DND-41 (cell line): ENCODE data around the gene EIF2S2.

Experiments
- ATAC-seq: fragments of 200-7000 bp; cut with Tn5 transposase; 3 replicates; pipeline ENCODE4 v1.9.1; 2021; ENCODE audit warnings: low read depth; ENCODE audit not compliant: insufficient read depth
- DNase-seq: peaks from one replicate; pipeline ENCODE4 v3.0.0-alpha.2; 2020
- H2AFZ ChIP-seq: 2 replicates; pipeline ENCODE4 v1.6.0; 2012; ENCODE audit warnings: low read depth, low read length
- H3K27ac ChIP-seq: 2 replicates; pipeline ENCODE4 v1.5.1; 2012; ENCODE audit warnings: low read length, inconsistent platforms
- H3K27me3 ChIP-seq: fragments of 200-600 bp; sonication (generic); 2 replicates; pipeline ENCODE4 v1.6.0; 2012; ENCODE audit warnings: low read length, mild to moderate bottlenecking, inconsistent platforms; ENCODE audit not compliant: insufficient read depth, poor library complexity
- H3K36me3 ChIP-seq: 2 replicates; pipeline ENCODE4 v1.5.1; 2012; ENCODE audit warnings: low read length, inconsistent platforms; ENCODE audit not compliant: insufficient read depth
- H3K4me1 ChIP-seq: 2 replicates; pipeline ENCODE4 v1.5.1; 2012; ENCODE audit warnings: mild to moderate bottlenecking, low read length; ENCODE audit not compliant: insufficient read depth
- H3K4me2 ChIP-seq: 2 replicates; pipeline ENCODE4 v1.6.0; 2012; ENCODE audit warnings: mild to moderate bottlenecking, moderate library complexity, low read length, inconsistent platforms; ENCODE audit not compliant: insufficient read depth
- H3K4me3 ChIP-seq, 2 experiments: fragments of 200-600 bp in 1 of 2; shearing (Covaris generic) in 1 of 2; 2 replicates each; pipeline ENCODE4 v1.5.1; 2012 to 2016; ENCODE audit warnings: inconsistent platforms in 2 of 2, low read length in 2 of 2, mild to moderate bottlenecking in 2 of 2, low read depth in 1 of 2, moderate library complexity in 1 of 2
- H3K79me2 ChIP-seq: 2 replicates; pipeline ENCODE4 v1.6.0; 2012; ENCODE audit warnings: low read length, inconsistent platforms; ENCODE audit not compliant: insufficient read depth
- H3K9ac ChIP-seq: 2 replicates; pipeline ENCODE4 v1.6.0; 2012; ENCODE audit warnings: low read depth, mild to moderate bottlenecking, inconsistent platforms, low read length, moderate library complexity
- H3K9me3 ChIP-seq: 2 replicates; pipeline ENCODE4 v1.5.1; 2012; ENCODE audit warnings: low read length, moderate library complexity, mild to moderate bottlenecking, inconsistent platforms; ENCODE audit not compliant: insufficient read depth, severe bottlenecking
- H4K20me1 ChIP-seq: 2 replicates; pipeline ENCODE4 v1.6.0; 2012; ENCODE audit warnings: low read length; ENCODE audit not compliant: insufficient read depth
- EZH2 ChIP-seq: IDR thresholded peaks from 3 replicates; pipeline ENCODE4 v1.6.1; 2012; ENCODE audit warnings: borderline replicate concordance, low read depth, mild to moderate bottlenecking, moderate library complexity, low read length, inconsistent platforms; ENCODE audit not compliant: severe bottlenecking
- TF ChIP-seq, protein P1 (sequence below): IDR thresholded peaks from 2 replicates; pipeline ENCODE4 v1.5.1; 2012; ENCODE audit warnings: borderline replicate concordance, low read length, moderate library complexity, mild to moderate bottlenecking; ENCODE audit not compliant: poor library complexity, severe bottlenecking; ENCODE audit errors: extremely low read depth

The EIF2S2 gene

DNA sequence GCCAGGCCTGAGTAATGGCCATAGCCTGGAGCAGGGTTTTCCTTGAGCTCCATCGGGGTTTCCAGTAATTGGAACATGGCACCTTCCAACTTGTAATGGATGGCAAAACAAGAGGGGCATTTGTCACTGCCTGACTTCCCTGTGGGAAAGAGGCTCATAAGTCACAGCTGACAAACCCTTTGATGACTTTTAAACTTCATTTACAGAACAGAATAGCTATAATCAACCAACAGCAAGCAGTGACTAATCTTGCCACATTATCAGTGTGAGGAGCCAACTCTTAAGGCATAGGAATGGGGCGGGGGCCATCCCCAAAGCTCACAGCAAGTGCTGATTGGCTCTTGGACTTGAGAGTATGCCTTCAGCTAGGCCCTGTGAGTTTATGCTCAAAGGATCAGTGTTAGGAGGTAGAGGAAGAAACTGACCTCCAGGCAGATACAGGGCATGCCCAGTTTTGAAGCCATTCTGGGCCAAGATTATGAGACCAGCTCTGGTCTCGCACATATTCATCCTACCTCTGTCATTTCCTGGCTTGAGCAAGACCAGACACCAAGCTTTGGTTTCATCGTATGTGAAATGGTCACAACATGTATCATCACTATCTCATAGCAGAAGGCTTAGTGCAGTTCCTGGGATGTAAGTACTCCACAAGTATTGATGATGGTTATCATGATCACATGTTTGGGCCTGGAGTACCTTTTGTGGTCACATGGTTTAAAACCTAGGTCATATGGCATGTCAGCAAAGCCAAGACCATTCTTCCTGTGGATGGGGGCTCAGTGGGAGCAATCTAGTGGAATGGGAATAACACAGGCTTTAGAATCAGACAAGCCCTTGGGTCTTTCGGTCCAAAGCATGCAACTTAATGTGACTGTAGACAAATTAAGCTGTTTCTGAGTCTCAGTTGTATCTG lies 49.2 kb downstream of the EIF2S2 start:
- 0 out of 2 replicates have a peak, but pooled peaks cover 7% of the 10 kb centered on the region for H3K4me1 ChIP-seq
- H3K79me2 ChIP-seq = peaks cover 97% of the 10 kb centered on the region
- peaks cover 87% of the 10 kb centered on the region for H4K20me1 ChIP-seq
- H2AFZ ChIP-seq = no peak overlapping the region
- no peaks in the 10 kb centered on the region for H3K27me3 ChIP-seq
- DNase-seq (no peak), ATAC-seq (no peak)
- no peak overlapping the region for H3K27ac ChIP-seq
- peaks cover 66% of the 10 kb centered on the region for H3K36me3 ChIP-seq
- no peak overlapping the region for H3K4me2 ChIP-seq
- H3K4me3 ChIP-seq = no peak overlapping the region
- H3K9ac ChIP-seq = no peak overlapping the region
- TF ChIP-seq EZH2 = no peak
- TF ChIP-seq, protein P1, sequence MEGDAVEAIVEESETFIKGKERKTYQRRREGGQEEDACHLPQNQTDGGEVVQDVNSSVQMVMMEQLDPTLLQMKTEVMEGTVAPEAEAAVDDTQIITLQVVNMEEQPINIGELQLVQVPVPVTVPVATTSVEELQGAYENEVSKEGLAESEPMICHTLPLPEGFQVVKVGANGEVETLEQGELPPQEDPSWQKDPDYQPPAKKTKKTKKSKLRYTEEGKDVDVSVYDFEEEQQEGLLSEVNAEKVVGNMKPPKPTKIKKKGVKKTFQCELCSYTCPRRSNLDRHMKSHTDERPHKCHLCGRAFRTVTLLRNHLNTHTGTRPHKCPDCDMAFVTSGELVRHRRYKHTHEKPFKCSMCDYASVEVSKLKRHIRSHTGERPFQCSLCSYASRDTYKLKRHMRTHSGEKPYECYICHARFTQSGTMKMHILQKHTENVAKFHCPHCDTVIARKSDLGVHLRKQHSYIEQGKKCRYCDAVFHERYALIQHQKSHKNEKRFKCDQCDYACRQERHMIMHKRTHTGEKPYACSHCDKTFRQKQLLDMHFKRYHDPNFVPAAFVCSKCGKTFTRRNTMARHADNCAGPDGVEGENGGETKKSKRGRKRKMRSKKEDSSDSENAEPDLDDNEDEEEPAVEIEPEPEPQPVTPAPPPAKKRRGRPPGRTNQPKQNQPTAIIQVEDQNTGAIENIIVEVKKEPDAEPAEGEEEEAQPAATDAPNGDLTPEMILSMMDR = no peak
- no peaks in the 10 kb centered on the region for H3K9me3 ChIP-seq

DNA sequence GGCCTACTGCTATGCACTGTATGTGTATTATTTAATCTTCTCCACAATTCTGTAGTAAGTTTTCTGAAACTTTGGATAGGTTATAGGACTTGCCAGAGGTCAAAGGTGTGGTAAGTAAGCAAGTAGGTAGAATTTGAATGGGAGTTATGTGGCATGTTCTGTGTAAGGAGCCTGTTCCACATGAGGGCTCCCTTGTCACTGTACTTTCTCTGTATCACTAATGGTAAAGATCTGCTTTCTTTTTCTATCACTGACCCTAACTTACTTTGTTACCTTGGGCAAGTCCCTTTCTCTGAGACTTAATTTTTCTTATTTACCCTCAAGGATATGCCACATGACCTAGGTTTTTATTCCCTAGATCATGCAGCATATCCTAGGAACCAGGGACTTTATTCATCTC lies 50.3 kb downstream of the EIF2S2 start:
- peaks cover 96% of the 10 kb centered on the region for H3K79me2 ChIP-seq
- H3K9ac ChIP-seq = no peak overlapping the region
- no peak overlapping the region for H3K4me2 ChIP-seq
- peaks cover 88% of the 10 kb centered on the region for H4K20me1 ChIP-seq
- H3K36me3 ChIP-seq = peaks cover 65% of the 10 kb centered on the region
- no peak overlapping the region for H3K27ac ChIP-seq
- no peak overlapping the region for H2AFZ ChIP-seq
- no peak overlapping the region for H3K4me3 ChIP-seq
- TF ChIP-seq, protein P1 = no peak
- TF ChIP-seq EZH2 = no peak
- H3K4me1 ChIP-seq = 0 out of 2 replicates have a peak, but pooled peaks cover 7% of the 10 kb centered on the region
- no peaks in the 10 kb centered on the region for H3K9me3 ChIP-seq
- no peak for DNase-seq
- ATAC-seq = no peak
- H3K27me3 ChIP-seq = no peaks in the 10 kb centered on the region

DNA sequence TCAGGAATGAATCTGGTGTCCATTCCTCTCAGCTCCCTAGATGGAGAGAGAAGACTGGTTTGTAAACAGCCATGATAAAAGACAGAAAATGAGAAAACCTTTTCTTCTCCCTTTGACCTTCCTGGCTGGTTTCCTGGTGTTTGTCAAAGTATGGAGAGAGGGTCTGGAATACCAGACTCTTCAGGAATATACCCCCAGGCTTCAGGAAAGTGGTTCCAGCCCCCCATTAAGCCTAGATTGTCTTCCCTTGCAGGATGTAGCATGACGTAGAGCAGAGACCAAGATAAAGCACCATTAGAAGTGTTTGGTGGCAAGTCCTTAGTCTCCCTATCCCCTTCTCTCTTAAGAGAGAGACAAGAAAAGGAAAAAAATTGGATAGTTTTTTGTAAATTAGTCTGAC lies 51.1 kb downstream of the EIF2S2 start:
- peaks cover 97% of the 10 kb centered on the region for H3K79me2 ChIP-seq
- TF ChIP-seq, protein P1 = no peak
- no peak for TF ChIP-seq EZH2
- no peaks in the 10 kb centered on the region for H3K27me3 ChIP-seq
- H3K4me3 ChIP-seq = no peak overlapping the region
- peaks cover 93% of the 10 kb centered on the region for H4K20me1 ChIP-seq
- no peak overlapping the region for H2AFZ ChIP-seq
- H3K4me2 ChIP-seq = no peak overlapping the region
- 0 out of 2 replicates have a peak, but pooled peaks cover 7% of the 10 kb centered on the region for H3K4me1 ChIP-seq
- no peak overlapping the region for H3K27ac ChIP-seq
- no peak for ATAC-seq
- DNase-seq = no peak
- H3K36me3 ChIP-seq = peaks cover 66% of the 10 kb centered on the region
- H3K9me3 ChIP-seq = no peaks in the 10 kb centered on the region
- no peak overlapping the region for H3K9ac ChIP-seq
